Karpas-422 (cell line): Measurements from ENCODE around the gene CECR2. TPM values are rescaled to one million over a fixed set of nuclear protein-coding genes. Genes with fewer than 3 reads are reported as not detected.

Experiments
- DNase-seq: peaks from one replicate; pipeline ENCODE4 v3.0.0-alpha.2; 2015
- H2AFZ ChIP-seq: fragments of 200-600 bp; sonication (generic); 2 replicates; pipeline ENCODE4 v1.6.1; 2014; ENCODE audit warnings: antibody characterized with exemption, low read length, mixed read lengths
- H3K27ac ChIP-seq: fragments of 200-600 bp; sonication (generic); 2 replicates; pipeline ENCODE4 v1.5.1; 2014; ENCODE audit warnings: mild to moderate bottlenecking, low read length, moderate library complexity
- H3K27me3 ChIP-seq: fragments of 200-600 bp; sonication (generic); 2 replicates; pipeline ENCODE4 v1.6.1; 2014; ENCODE audit warnings: low read length, mixed read lengths
- H3K36me3 ChIP-seq: fragments of 200-600 bp; sonication (generic); 2 replicates; pipeline ENCODE4 v1.6.1; 2014; ENCODE audit warnings: low read length, mixed read lengths; ENCODE audit not compliant: insufficient read depth
- H3K4me1 ChIP-seq: fragments of 200-600 bp; sonication (generic); 2 replicates; pipeline ENCODE4 v1.6.1; 2014; ENCODE audit warnings: mild to moderate bottlenecking, low read length, mixed read lengths
- H3K4me2 ChIP-seq: fragments of 200-600 bp; sonication (generic); 2 replicates; pipeline ENCODE4 v1.6.1; 2014; ENCODE audit warnings: low read length, low read depth, mild to moderate bottlenecking; ENCODE audit not compliant: poor library complexity, severe bottlenecking
- H3K4me3 ChIP-seq: fragments of 200-600 bp; sonication (generic); 2 replicates; pipeline ENCODE4 v1.5.1; 2014; ENCODE audit warnings: mild to moderate bottlenecking, antibody characterized with exemption, low read length, mixed read lengths
- H3K79me2 ChIP-seq: fragments of 200-600 bp; sonication (generic); 2 replicates; pipeline ENCODE4 v1.6.1; 2014; ENCODE audit warnings: mild to moderate bottlenecking, low read length, mixed read lengths
- H3K9ac ChIP-seq: fragments of 200-600 bp; sonication (generic); 2 replicates; pipeline ENCODE4 v1.6.0; 2014; ENCODE audit warnings: low read length
- H3K9me2 ChIP-seq: fragments of 200-600 bp; sonication (generic), shearing (Covaris generic); replicated peaks from 2 replicates; pipeline ENCODE4 v1.6.0; 2014; ENCODE audit warnings: mild to moderate bottlenecking, low read length, moderate library complexity; ENCODE audit not compliant: insufficient read depth
- H3K9me3 ChIP-seq: fragments of 300-700, 200-600 bp; sonication (generic); 2 replicates; pipeline ENCODE4 v1.6.1; 2014; ENCODE audit warnings: low read length, mixed read lengths
- H4K20me1 ChIP-seq: fragments of 200-600 bp; sonication (generic); 2 replicates; pipeline ENCODE4 v1.6.1; 2014; ENCODE audit warnings: mild to moderate bottlenecking, antibody characterized with exemption, low read length, low read depth; ENCODE audit not compliant: insufficient read depth
- total RNA-seq: library from RNA; depleted of rRNA; stranded (reverse); fragments of >200 nt; shearing (Covaris generic); gene quantifications from 2 replicates; pipeline ENCODE4 v1.2.3, GENCODE V29; 2014; ENCODE audit warnings: low replicate concordance

CECR2 gene
- total RNA-seq, 1 experiment from 2014 or later: 1.6 TPM

DNA sequence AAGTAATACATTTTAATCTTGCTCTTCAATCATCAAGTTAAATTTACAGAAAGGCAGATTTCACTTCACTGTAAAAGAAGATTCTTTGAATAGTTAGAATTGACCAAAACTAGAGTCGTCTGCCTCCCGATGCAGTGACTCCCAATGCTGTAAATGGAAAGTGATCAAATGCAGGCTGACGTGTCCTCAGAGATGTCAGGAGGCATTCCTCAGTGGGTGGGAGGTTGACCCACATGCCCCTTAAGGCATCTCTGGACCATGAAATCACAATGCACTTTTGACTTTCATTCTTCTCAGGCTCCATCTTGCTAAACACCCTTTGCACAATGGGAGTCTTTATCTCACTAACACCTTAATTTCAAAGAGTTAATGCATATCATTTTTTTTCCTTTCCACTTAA lies 19.0 kb upstream of the CECR2 start:
- no peak for DNase-seq
- Histone ChIP-seq H3K4me1 (peaks cover 21% of the 10 kb centered on the region), H3K27ac (no peak overlapping the region)

DNA sequence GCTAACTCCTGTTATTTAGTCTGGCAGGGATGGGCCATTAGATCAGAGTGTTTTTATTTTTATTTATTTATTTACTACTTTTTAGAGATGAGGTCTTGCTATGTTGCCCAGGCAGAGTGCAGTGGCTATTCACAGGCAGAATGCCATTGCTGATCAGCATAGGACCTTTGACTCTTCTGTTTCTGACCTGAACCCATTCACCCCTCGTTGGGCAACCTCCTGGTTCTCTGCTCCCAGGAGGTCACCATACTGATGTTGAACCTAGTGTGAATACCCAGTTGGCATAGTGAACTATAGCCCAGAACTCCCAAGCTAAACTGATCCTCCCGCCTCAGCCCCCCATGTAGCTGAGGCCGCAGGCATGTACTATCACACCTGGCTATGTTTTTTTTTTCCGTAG lies 16.5 kb upstream of the CECR2 start:
- H3K27me3 ChIP-seq: no peaks in the 10 kb centered on the region
- no peaks in the 10 kb centered on the region for H3K9me2 ChIP-seq
- H3K9me3 ChIP-seq: no peaks in the 10 kb centered on the region
- no peak overlapping the region for H2AFZ ChIP-seq
- H3K36me3 ChIP-seq: no peaks in the 10 kb centered on the region
- H3K4me1 ChIP-seq: peaks cover 11% of the 10 kb centered on the region
- H3K4me2 ChIP-seq: no peak overlapping the region
- H3K4me3 ChIP-seq: no peak overlapping the region
- no peak overlapping the region for H3K27ac ChIP-seq
- H3K79me2 ChIP-seq: no peaks in the 10 kb centered on the region
- H4K20me1 ChIP-seq: no peaks in the 10 kb centered on the region
- H3K9ac ChIP-seq: no peak overlapping the region
- no peak for DNase-seq

More for the DNA sequence above, 19.0 kb upstream of the CECR2 start:
- Histone ChIP-seq H4K20me1 (no peaks in the 10 kb centered on the region), H3K79me2 (no peaks in the 10 kb centered on the region), H2AFZ (no peak overlapping the region), H3K4me3 (no peak overlapping the region), H3K36me3 (no peaks in the 10 kb centered on the region), H3K9ac (no peak overlapping the region), H3K9me3 (no peaks in the 10 kb centered on the region), H3K4me2 (no peak overlapping the region), H3K27me3 (no peaks in the 10 kb centered on the region), H3K9me2 (no peaks in the 10 kb centered on the region)

DNA sequence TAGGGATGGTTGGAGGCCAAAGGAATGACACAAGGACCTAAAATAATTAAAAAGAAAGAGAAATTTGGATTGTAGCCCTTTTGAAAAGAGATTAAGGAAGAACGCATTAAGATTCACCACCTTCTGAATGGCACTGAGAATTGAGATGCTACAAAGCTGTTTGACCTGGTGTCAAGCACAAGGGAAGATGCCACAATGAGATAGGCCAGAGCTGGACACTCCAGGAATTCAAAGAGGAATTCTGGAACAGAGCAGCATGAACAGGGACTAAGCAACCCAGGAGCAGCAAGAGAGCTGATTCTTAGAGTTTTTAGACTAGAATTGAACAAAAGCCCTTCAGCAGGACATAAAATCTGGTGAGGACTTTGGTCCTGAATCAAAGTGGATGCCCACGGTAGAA lies 11.6 kb upstream of the CECR2 start:
- Histone ChIP-seq H4K20me1 (no peaks in the 10 kb centered on the region), H3K4me1 (no peaks in the 10 kb centered on the region), H3K27ac (no peak overlapping the region), H3K79me2 (no peaks in the 10 kb centered on the region), H3K36me3 (no peaks in the 10 kb centered on the region), H3K9ac (no peak overlapping the region), H3K9me2 (no peaks in the 10 kb centered on the region), H3K9me3 (no peaks in the 10 kb centered on the region), H3K4me3 (no peak overlapping the region), H3K27me3 (no peaks in the 10 kb centered on the region), H3K4me2 (no peak overlapping the region), H2AFZ (no peak overlapping the region)
- DNase-seq: no peak

DNA sequence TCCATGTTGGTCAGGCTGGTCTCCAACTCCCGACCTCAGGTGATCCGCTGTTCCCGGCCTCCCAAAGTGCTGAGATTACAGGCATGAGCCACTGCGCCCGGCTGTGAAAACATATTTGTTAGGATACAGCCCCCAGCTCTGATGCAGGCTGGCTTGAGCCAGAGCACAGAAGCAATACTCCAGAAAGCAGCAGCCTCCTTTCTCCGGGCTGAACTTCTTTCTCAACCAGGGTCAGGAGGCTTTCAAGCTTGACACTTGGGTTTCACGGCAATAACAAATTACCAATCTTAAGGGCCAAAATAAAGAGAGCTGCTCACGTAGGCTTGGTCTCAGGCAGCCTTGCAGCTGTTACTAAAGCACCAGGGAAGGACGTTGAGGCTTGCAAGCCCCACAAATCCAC lies 10.8 kb upstream of the CECR2 start:
- H3K27me3 ChIP-seq: no peaks in the 10 kb centered on the region
- H2AFZ ChIP-seq: no peak overlapping the region
- no peak for DNase-seq
- no peaks in the 10 kb centered on the region for H3K9me2 ChIP-seq
- H4K20me1 ChIP-seq: no peaks in the 10 kb centered on the region
- H3K9me3 ChIP-seq: no peaks in the 10 kb centered on the region
- no peak overlapping the region for H3K27ac ChIP-seq
- H3K9ac ChIP-seq: no peak overlapping the region
- no peak overlapping the region for H3K4me2 ChIP-seq
- no peak overlapping the region for H3K4me3 ChIP-seq
- H3K36me3 ChIP-seq: no peaks in the 10 kb centered on the region
- no peaks in the 10 kb centered on the region for H3K4me1 ChIP-seq
- no peaks in the 10 kb centered on the region for H3K79me2 ChIP-seq

DNA sequence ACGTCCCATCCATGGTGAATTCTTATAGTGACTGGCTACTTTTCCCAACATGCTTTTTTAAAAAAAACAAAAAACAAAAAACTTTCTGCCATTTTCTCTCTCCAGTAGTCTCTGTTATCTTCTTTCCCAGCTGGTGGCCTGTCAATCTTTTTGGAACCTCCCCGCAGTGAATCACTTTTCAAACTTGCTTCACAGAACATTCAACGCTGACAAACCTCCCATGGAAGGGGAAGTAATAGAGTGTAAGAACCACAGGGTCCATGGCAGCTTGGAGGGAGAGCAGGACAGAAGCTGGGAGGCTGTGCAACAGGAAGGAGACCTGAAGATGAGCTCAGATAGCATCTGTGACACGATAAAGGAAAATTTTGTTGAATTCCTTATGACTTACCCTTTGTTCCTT lies 9.8 kb upstream of the CECR2 start:
- H3K4me2 ChIP-seq: no peak overlapping the region
- no peak for DNase-seq
- H3K27ac ChIP-seq: no peak overlapping the region
- H3K9me3 ChIP-seq: no peaks in the 10 kb centered on the region
- H3K27me3 ChIP-seq: no peaks in the 10 kb centered on the region
- no peak overlapping the region for H2AFZ ChIP-seq
- H4K20me1 ChIP-seq: no peaks in the 10 kb centered on the region
- no peaks in the 10 kb centered on the region for H3K36me3 ChIP-seq
- no peaks in the 10 kb centered on the region for H3K9me2 ChIP-seq
- no peak overlapping the region for H3K4me3 ChIP-seq
- no peaks in the 10 kb centered on the region for H3K79me2 ChIP-seq
- no peak overlapping the region for H3K9ac ChIP-seq
- no peaks in the 10 kb centered on the region for H3K4me1 ChIP-seq

DNA sequence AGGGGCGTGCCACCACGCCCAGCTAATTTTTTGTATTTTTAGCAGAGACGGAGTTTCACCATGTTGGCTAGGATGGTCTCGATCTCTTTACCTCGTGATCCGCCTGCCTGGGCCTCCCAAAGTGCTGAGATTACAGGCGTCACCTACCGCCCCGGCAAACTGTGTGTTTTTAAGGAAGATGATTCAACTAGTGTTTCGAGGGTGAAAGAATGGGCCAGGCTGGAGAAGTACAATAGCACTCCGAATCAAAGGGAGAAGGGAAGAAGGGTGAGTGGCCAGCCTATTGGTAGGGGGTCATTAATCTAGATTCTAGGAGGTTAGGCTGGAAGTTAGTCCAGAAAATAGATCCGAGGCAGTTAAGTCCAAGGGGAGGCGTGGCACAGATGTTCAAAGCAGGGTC lies 2.9 kb upstream of the CECR2 start:
- Histone ChIP-seq H3K27ac (no peak overlapping the region), H3K36me3 (no peaks in the 10 kb centered on the region), H3K4me3 (no peak overlapping the region), H3K4me2 (no peak overlapping the region), H4K20me1 (no peaks in the 10 kb centered on the region), H3K9ac (no peak overlapping the region), H2AFZ (no peak overlapping the region), H3K9me2 (no peaks in the 10 kb centered on the region), H3K9me3 (no peaks in the 10 kb centered on the region), H3K79me2 (no peaks in the 10 kb centered on the region), H3K27me3 (no peaks in the 10 kb centered on the region), H3K4me1 (peaks cover 12% of the 10 kb centered on the region)
- no peak for DNase-seq

DNA sequence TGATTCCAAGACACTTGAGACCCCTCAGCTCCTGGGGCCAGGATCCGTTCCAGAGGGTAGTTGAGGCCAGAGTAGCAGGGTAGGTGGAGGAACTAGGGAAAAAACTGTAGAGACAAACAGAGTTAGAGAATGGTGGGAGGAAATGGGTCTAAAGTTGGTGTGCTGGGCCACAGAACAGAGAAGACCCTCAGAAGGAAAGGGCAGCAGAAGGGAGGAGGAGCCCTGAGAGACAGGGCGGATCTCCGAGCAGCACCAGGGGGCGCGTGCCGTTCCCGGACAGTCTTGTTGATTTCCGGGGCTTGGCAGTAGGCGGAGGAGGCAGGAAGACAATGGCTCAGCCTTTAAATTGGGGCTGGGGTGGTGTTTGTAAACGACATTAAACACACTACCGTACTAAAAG lies 2.4 kb upstream of the CECR2 start:
- peak overlapping the region; percentile 32; the same call in 1 of the 2 replicates for H2AFZ ChIP-seq

DNA sequence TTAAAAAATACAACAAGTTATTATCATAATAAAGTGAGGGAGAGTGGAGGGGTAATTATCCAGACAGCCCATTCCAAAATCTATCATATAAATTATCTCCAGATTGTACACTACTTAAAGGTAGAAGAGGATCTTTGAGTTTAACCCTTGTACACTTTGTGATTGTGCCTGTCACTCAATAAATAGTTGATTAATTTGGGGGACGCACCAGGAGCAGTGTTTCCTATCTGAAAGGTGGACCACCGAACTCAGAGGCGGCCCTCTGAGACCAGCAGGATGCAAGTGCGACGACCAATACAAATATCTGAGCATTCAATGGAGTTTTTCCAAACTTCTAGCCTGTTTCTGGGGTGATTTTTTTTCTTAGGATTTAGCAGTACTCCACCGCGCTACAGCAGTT lies 1.1 kb upstream of the CECR2 start:
- Histone ChIP-seq H3K4me3 (no peak overlapping the region), H3K79me2 (no peaks in the 10 kb centered on the region), H4K20me1 (no peaks in the 10 kb centered on the region), H3K9ac (no peak overlapping the region), H2AFZ (no peak overlapping the region), H3K27me3 (no peaks in the 10 kb centered on the region), H3K27ac (no peak overlapping the region), H3K9me2 (no peaks in the 10 kb centered on the region), H3K4me2 (no peak overlapping the region), H3K9me3 (no peaks in the 10 kb centered on the region), H3K36me3 (no peaks in the 10 kb centered on the region), H3K4me1 (peaks cover 12% of the 10 kb centered on the region)
- no peak for DNase-seq

More for the DNA sequence above, 2.4 kb upstream of the CECR2 start:
- H4K20me1 ChIP-seq: no peaks in the 10 kb centered on the region
- no peak overlapping the region for H3K9ac ChIP-seq
- peak; percentile 74 for DNase-seq
- no peak overlapping the region for H3K27ac ChIP-seq
- H3K9me3 ChIP-seq: no peaks in the 10 kb centered on the region
- H3K36me3 ChIP-seq: no peaks in the 10 kb centered on the region
- peaks cover 12% of the 10 kb centered on the region for H3K4me1 ChIP-seq
- H3K9me2 ChIP-seq: no peaks in the 10 kb centered on the region
- no peaks in the 10 kb centered on the region for H3K79me2 ChIP-seq
- peak overlapping the region; percentile 25; the same call in 1 of the 2 replicates for H3K4me3 ChIP-seq
- no peaks in the 10 kb centered on the region for H3K27me3 ChIP-seq
- peak overlapping the region; percentile 50 for H3K4me2 ChIP-seq
